ENCODE measurements around the gene KPNA5.

- no peak for TF ChIP-seq SUZ12 (IDR thresholded peaks at IDR 0.05)
- no peak for TF ChIP-seq HDGF (IDR thresholded peaks at IDR 0.05; ENCODE audit: borderline replicate concordance)
- no peak for TF ChIP-seq SP1 (IDR thresholded peaks at IDR 0.05)
- TF ChIP-seq ZNF384 (IDR thresholded peaks at IDR 0.05): no peak
- no peak for TF ChIP-seq PKNOX1 (IDR thresholded peaks at IDR 0.05)
- no peak for TF ChIP-seq ELF4 (IDR thresholded peaks at IDR 0.05)
- no peak for TF ChIP-seq TARDBP (IDR thresholded peaks at IDR 0.05)
- TF ChIP-seq BHLHE40 (IDR thresholded peaks at IDR 0.05; ENCODE audit: borderline replicate concordance): no peak
- no peak for TF ChIP-seq FOXM1 (IDR thresholded peaks at IDR 0.05; ENCODE audit: borderline replicate concordance)
Observed at GRCh38 chr6:116633685-116634084, 47.3 kb upstream of the KPNA5 start.

All from HEK293T (cell line).